Measurements from ENCODE around the gene GATAD2A. TPM values are rescaled to one million over a fixed set of nuclear protein-coding genes. Genes with fewer than 3 reads are reported as not detected.

GATAD2A gene
- polyA plus RNA-seq, 1 experiment: 24.2 TPM

GRCh38 chr19:19505669-19506326 is 100.3 kb downstream of the GATAD2A start:
- no peaks in the 10 kb centered on the region for H3K27me3 ChIP-seq (ENCODE audit: control insufficient read depth, insufficient read depth, low read length)
- ChIA-PET CTCF (interaction anchor here (0.6 to 1.5 kb wide), 2 partner anchors 15 kb away, joined by 6 to 7 read pairs; no protein-coding TSS in a partner anchor), POLR2A (no interaction called here)
- TF ChIP-seq, protein P1, sequence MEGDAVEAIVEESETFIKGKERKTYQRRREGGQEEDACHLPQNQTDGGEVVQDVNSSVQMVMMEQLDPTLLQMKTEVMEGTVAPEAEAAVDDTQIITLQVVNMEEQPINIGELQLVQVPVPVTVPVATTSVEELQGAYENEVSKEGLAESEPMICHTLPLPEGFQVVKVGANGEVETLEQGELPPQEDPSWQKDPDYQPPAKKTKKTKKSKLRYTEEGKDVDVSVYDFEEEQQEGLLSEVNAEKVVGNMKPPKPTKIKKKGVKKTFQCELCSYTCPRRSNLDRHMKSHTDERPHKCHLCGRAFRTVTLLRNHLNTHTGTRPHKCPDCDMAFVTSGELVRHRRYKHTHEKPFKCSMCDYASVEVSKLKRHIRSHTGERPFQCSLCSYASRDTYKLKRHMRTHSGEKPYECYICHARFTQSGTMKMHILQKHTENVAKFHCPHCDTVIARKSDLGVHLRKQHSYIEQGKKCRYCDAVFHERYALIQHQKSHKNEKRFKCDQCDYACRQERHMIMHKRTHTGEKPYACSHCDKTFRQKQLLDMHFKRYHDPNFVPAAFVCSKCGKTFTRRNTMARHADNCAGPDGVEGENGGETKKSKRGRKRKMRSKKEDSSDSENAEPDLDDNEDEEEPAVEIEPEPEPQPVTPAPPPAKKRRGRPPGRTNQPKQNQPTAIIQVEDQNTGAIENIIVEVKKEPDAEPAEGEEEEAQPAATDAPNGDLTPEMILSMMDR (IDR thresholded peaks at IDR 0.05; ENCODE audit: insufficient read depth, low read depth, low read length): no peak
- H3K4me3 ChIP-seq (ENCODE audit: low read depth, low read length): no peak overlapping the region
- DNase-seq (ENCODE audit: low read depth): no peak
- H3K36me3 ChIP-seq (ENCODE audit: control insufficient read depth, insufficient read depth, low read length): peaks cover 27% of the 10 kb centered on the region

DNA sequence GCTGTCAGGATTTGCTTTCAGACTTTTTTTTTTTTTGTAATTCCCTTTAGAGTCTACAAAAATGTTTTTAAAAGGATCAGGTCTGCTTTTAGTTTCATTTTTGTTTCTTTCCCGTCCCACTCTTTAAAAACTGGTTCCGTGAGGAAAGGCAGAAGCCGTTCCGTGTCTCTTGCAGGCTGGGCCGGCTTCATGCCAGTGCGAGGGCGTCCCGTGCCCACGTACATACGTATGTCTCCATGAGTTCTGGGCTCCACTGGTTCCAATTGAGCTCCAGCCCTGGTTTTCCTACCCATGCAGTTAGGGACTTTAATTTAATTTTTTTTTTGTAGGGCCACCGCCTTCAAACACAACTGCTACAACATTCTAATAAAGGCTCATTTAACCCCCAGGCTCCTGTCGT is 101.1 kb downstream of the GATAD2A start:
- ChIA-PET POLR2A (no interaction called here), CTCF (no interaction called here)
- Histone ChIP-seq H3K36me3 (ENCODE audit: control insufficient read depth, insufficient read depth, low read length) (peaks cover 22% of the 10 kb centered on the region), H3K27me3 (ENCODE audit: control insufficient read depth, insufficient read depth, low read length) (no peaks in the 10 kb centered on the region), H3K4me3 (ENCODE audit: low read depth, low read length) (no peak overlapping the region)
- no peak for DNase-seq (ENCODE audit: low read depth)
- TF ChIP-seq, protein P1 (IDR thresholded peaks at IDR 0.05; ENCODE audit: insufficient read depth, low read depth, low read length): no peak

DNA sequence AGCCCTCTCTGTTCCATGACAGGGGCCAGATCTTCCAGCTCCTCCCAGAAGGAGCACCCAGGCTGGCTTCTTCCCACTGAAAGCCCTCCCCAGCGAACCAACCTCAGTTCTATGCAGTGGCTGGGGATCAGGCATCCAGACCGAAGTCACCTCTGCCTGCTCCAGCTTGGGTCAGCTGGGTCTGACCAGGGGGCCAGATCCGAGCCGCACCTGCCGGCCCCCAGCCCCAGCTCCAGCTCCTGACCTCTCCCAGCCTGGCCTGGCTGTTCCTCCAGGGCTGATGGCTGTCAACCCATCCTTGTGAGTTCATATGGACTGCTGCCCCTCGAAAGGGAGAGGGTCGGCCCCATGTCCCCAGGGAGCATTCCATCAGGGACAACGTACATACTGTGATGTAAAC is 101.9 kb downstream of the GATAD2A start:
- POLR2A ChIA-PET: no interaction called here
- Histone ChIP-seq H3K4me3 (ENCODE audit: low read depth, low read length) (no peak overlapping the region), H3K36me3 (ENCODE audit: control insufficient read depth, insufficient read depth, low read length) (peaks cover 19% of the 10 kb centered on the region), H3K27me3 (ENCODE audit: control insufficient read depth, insufficient read depth, low read length) (no peaks in the 10 kb centered on the region)
- TF ChIP-seq, protein P1 (IDR thresholded peaks at IDR 0.05; ENCODE audit: insufficient read depth, low read depth, low read length): no peak
- CTCF ChIA-PET: interaction anchor here (6.2 kb wide), 1 partner anchor 17 kb away, joined by 29 read pairs; no protein-coding TSS in a partner anchor
- no peak for DNase-seq (ENCODE audit: low read depth)

DNA sequence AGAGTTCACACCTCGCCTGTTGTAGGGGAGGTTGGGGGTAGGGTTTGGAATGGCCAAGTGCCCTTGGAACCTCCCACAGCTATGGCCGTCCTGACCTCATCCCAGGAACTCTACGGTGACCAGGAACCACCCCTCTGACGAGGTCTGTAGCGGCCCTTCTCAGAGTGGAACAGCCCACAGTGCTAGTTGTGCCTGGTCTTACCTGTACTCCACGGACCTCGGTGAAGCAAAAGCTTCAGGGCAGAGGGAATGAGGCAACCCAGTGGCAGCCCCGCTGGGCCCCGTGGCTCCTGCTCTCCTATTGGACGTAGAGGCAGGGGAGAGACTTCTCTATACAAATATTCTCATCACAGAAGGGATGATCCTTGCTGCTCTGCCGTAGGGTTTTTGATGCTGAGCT is 102.7 kb downstream of the GATAD2A start:
- H3K36me3 ChIP-seq (ENCODE audit: control insufficient read depth, insufficient read depth, low read length): peaks cover 17% of the 10 kb centered on the region
- no peaks in the 10 kb centered on the region for H3K27me3 ChIP-seq (ENCODE audit: control insufficient read depth, insufficient read depth, low read length)
- ChIA-PET CTCF (interaction anchor here (0.7 to 6.2 kb wide), 2 partner anchors 18 to 137 kb away, joined by 3 to 29 read pairs; no protein-coding TSS in a partner anchor), POLR2A (no interaction called here)
- DNase-seq (ENCODE audit: low read depth): no peak
- TF ChIP-seq, protein P1 (IDR thresholded peaks at IDR 0.05; ENCODE audit: insufficient read depth, low read depth, low read length): no peak
- H3K4me3 ChIP-seq (ENCODE audit: low read depth, low read length): no peak overlapping the region

DNA sequence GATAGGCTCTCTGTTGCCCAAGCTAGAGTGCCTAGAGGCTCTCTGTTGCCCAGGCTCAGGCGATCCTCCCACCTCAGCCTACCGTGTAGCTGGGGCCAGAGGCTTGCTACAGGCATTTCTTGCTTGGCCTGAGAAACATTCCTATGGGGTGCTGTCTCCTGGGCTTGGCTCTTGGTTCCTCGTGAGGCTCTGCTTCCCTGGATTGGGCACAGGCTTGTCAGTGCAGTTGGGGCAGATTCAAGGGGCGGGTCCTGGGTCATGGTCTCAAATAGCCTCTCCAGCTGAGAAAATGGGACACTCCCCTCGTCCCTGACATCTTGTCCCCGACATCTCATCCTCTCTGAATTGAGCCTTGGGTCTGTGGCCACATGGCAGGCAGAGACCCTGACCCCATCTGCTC is 105.0 kb downstream of the GATAD2A start:
- DNase-seq (ENCODE audit: low read depth): no peak
- ChIA-PET POLR2A (no interaction called here), CTCF (interaction anchor here (0.6 to 6.2 kb wide), 3 partner anchors 20 to 85 kb away, joined by 3 to 29 read pairs (median 3); no protein-coding TSS in a partner anchor)
- TF ChIP-seq, protein P1 (IDR thresholded peaks at IDR 0.05; ENCODE audit: insufficient read depth, low read depth, low read length): no peak
- H3K36me3 ChIP-seq (ENCODE audit: control insufficient read depth, insufficient read depth, low read length): peaks cover 9% of the 10 kb centered on the region
- no peaks in the 10 kb centered on the region for H3K27me3 ChIP-seq (ENCODE audit: control insufficient read depth, insufficient read depth, low read length)
- H3K4me3 ChIP-seq (ENCODE audit: low read depth, low read length): no peak overlapping the region
